ENCODE results near the gene HPSE2.

DNA sequence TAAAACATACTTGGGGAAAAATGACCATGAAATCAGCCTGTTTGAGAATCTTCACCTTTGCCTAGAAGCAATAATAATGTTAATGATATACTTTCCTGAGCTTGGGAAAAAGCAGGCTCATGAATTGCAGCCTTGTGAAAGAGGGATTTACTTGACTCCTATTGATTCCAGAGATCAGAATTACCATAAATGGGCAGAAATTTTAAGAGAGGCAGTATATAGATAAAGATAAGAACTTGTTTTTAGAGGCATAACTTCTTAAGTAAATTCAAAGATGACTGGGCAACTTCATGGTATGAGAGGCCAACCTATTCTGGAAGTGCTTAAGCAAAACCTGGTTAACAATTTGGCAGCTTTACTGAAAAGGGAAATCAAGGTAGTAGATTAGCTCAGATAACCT, 225.4 kb downstream of the HPSE2 start:
- TF ChIP-seq, protein P1, sequence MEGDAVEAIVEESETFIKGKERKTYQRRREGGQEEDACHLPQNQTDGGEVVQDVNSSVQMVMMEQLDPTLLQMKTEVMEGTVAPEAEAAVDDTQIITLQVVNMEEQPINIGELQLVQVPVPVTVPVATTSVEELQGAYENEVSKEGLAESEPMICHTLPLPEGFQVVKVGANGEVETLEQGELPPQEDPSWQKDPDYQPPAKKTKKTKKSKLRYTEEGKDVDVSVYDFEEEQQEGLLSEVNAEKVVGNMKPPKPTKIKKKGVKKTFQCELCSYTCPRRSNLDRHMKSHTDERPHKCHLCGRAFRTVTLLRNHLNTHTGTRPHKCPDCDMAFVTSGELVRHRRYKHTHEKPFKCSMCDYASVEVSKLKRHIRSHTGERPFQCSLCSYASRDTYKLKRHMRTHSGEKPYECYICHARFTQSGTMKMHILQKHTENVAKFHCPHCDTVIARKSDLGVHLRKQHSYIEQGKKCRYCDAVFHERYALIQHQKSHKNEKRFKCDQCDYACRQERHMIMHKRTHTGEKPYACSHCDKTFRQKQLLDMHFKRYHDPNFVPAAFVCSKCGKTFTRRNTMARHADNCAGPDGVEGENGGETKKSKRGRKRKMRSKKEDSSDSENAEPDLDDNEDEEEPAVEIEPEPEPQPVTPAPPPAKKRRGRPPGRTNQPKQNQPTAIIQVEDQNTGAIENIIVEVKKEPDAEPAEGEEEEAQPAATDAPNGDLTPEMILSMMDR (IDR thresholded peaks at IDR 0.05): no peak
- no peak for TF ChIP-seq POLR2AphosphoS5 (IDR thresholded peaks at IDR 0.05; ENCODE audit: low read depth, low read length)
